Stomach (tissue), 9 donors: Measurements from ENCODE around the gene AHCYL2. TPM values are rescaled to one million over a fixed set of nuclear protein-coding genes. Genes with fewer than 3 reads are reported as not detected.

Source experiments
- DNase-seq, 2 donors: peaks; one replicate each; pipeline versions ENCODE4 v3.0.0 to v3.0.0-alpha.2; 2013 to 2019
- H3K27ac ChIP-seq, 5 donors: fragments of 200-600 bp in 4 of 5; sonication (generic) in 4 of 5; one replicate each; pipeline ENCODE4 v1.5.1; 2013 to 2019; ENCODE audit warnings: mild to moderate bottlenecking in 1 of 5, moderate library complexity in 1 of 5
- H3K27me3 ChIP-seq, 3 donors: fragments of 200-600 bp; sonication (generic); one replicate each; pipeline ENCODE4 v1.5.1; 2017 to 2019; ENCODE audit warnings: mixed run types in 1 of 3
- H3K36me3 ChIP-seq, 4 donors: fragments of 200-600 bp; sonication (generic); 1 replicate in 3 of 4; 2 replicates in 1 of 4; pipeline ENCODE4 v1.5.1; 2016 to 2019
- H3K4me1 ChIP-seq, 4 donors: fragments of 200-600 bp; sonication (generic); one replicate each; pipeline ENCODE4 v1.5.1; 2016 to 2019
- H3K4me3 ChIP-seq, 4 donors: fragments of 200-600 bp; sonication (generic) in 3 of 4; one replicate each; pipeline ENCODE4 v1.5.1; 2016 to 2019; ENCODE audit warnings: mild to moderate bottlenecking in 1 of 4
- H3K9me3 ChIP-seq, 4 donors: fragments of 200-600 bp; sonication (generic); one replicate each; pipeline ENCODE4 v1.5.1; 2016 to 2019
- CTCF ChIP-seq, 7 experiments: fragments of 450-650 bp in 4 of 7; fragments of 200-600 bp in 3 of 7; sonication (generic) in 3 of 7; IDR thresholded peaks; one replicate each; pipeline ENCODE4 v1.5.1; 2016 to 2019; ENCODE audit warnings: antibody characterized with exemption in 7 of 7, control low read depth in 2 of 7, mild to moderate bottlenecking in 1 of 7
- EP300 ChIP-seq: sonication (generic); formaldehyde crosslinking; IDR thresholded peaks from one replicate; pipeline ENCODE4 v1.6.1; 2017; ENCODE audit warnings: antibody characterized with exemption
- POLR2A ChIP-seq, 4 donors: fragments of 450-650 bp; IDR thresholded peaks; one replicate each; pipeline ENCODE4 v1.6.1; 2016; ENCODE audit warnings: antibody characterized with exemption in 4 of 4, control low read depth in 2 of 4, mild to moderate bottlenecking in 1 of 4, moderate library complexity in 1 of 4
- POLR2AphosphoS5 ChIP-seq, 3 donors: sonication (generic); formaldehyde crosslinking; IDR thresholded peaks; one replicate each; pipeline ENCODE4 v1.6.1; 2016; ENCODE audit warnings: antibody characterized with exemption in 3 of 3
- WGBS, 5 donors: extraction: QIAGEN DNeasy Blood & Tissue Kit in 3 of 5; methylation state at CpG; one replicate each; pipeline versions ENCODE4 v1.1.5 to v1.1.7; 2013 to 2018; 5-methylcytosine and 5-hydroxymethylcytosine counted together
- intact Hi-C: fragments of 100-400 bp; cut with DNase I; formaldehyde crosslinking; loops from one replicate; pipeline ENCODE4 v1.15.1; 2023; ENCODE audit warnings: low total_unique reads
- polyA plus RNA-seq, 3 donors: library from polyadenylated mRNA; stranded (reverse); fragments of 200-250 nt; gene quantifications; one replicate each; pipeline ENCODE4 v1.2.3, GENCODE V29; 2013
- total RNA-seq, 5 donors: library from RNA; depleted of rRNA; stranded (reverse); fragments of >200 nt; gene quantifications; one replicate each; pipeline versions ENCODE4 v1.1.0 to v1.2.3, GENCODE V29; 2014 to 2016
- donor health status: healthy with polysubstance abuse.
- donor health status: Bipolar disorder and iron deficiency.
- donor health status: healthy.

Gene AHCYL2
- total and polyA plus RNA-seq, 8 donors: 4.6 to 87.0 (median 61.6) TPM

- 54 to 75% (median 60%) methylated on average over 3 of the region's 3 CpGs for WGBS, 5 donors
- TF ChIP-seq POLR2A (IDR thresholded peaks at IDR 0.05): no peak
- TF ChIP-seq POLR2AphosphoS5 (IDR thresholded peaks at IDR 0.05): no peak
- no peak for TF ChIP-seq EP300
- TF ChIP-seq CTCF (IDR thresholded peaks at IDR 0.05): no peak
Observed at GRCh38 chr7:129383542-129384132, 158.8 kb downstream of the AHCYL2 start.

GRCh38 chr7:129385116-129385515 lies 160.3 kb downstream of the AHCYL2 start:
- Histone ChIP-seq H3K27me3 (no peaks in the 10 kb centered on the region), H3K27ac (no peak overlapping the region), H3K4me3 (no peak overlapping the region), H3K4me1 (no peaks in the 10 kb centered on the region), H3K9me3 (no peaks in the 10 kb centered on the region), H3K36me3 (peaks cover 0 to 51% (median 42%) of the 10 kb centered on the region in 4 donors)
- no peak for TF ChIP-seq CTCF (IDR thresholded peaks at IDR 0.05)
- TF ChIP-seq EP300: no peak
- TF ChIP-seq POLR2AphosphoS5 (IDR thresholded peaks at IDR 0.05): no peak
- no peak for TF ChIP-seq POLR2A (IDR thresholded peaks at IDR 0.05)
- DNase-seq: no peak
- intact Hi-C loops: no loop called here
- WGBS, 5 donors: 85 to 93% (median 87%) methylated on average over 1 of the region's 1 CpG

More at GRCh38 chr7:129383542-129384132, 158.8 kb downstream of the AHCYL2 start:
- H3K27ac ChIP-seq: no peak overlapping the region
- no peaks in the 10 kb centered on the region for H3K27me3 ChIP-seq
- no peaks in the 10 kb centered on the region for H3K4me1 ChIP-seq
- intact Hi-C loops: no loop called here
- H3K9me3 ChIP-seq: no peaks in the 10 kb centered on the region
- no peak overlapping the region for H3K4me3 ChIP-seq
- peaks cover 0 to 49% (median 36%) of the 10 kb centered on the region in 4 donors for H3K36me3 ChIP-seq
- no peak for DNase-seq

- H3K9me3 ChIP-seq: no peaks in the 10 kb centered on the region
- WGBS, 5 donors: 89 to 97% (median 95%) methylated on average over 4 of the region's 4 CpGs
- H3K4me1 ChIP-seq: no peaks in the 10 kb centered on the region
- TF ChIP-seq EP300 (no peak), POLR2A (IDR thresholded peaks at IDR 0.05) (no peak), POLR2AphosphoS5 (IDR thresholded peaks at IDR 0.05) (no peak), CTCF (IDR thresholded peaks at IDR 0.05) (no peak)
- H3K4me3 ChIP-seq: no peak overlapping the region
- no peak for DNase-seq
- H3K27ac ChIP-seq: no peak overlapping the region
- peaks cover 0 to 51% (median 42%) of the 10 kb centered on the region in 4 donors for H3K36me3 ChIP-seq
- intact Hi-C loops: no loop called here
- H3K27me3 ChIP-seq: no peaks in the 10 kb centered on the region
Observed at GRCh38 chr7:129385598-129385997, 160.8 kb downstream of the AHCYL2 start.

GRCh38 chr7:129386506-129386905 lies 161.7 kb downstream of the AHCYL2 start:
- Histone ChIP-seq H3K4me3 (no peak overlapping the region), H3K9me3 (no peaks in the 10 kb centered on the region), H3K27me3 (no peaks in the 10 kb centered on the region), H3K36me3 (peaks cover 0 to 49% (median 40%) of the 10 kb centered on the region in 4 donors), H3K4me1 (no peaks in the 10 kb centered on the region), H3K27ac (no peak overlapping the region)
- TF ChIP-seq CTCF (IDR thresholded peaks at IDR 0.05): no peak
- no peak for TF ChIP-seq POLR2A (IDR thresholded peaks at IDR 0.05)
- no peak for TF ChIP-seq EP300
- TF ChIP-seq POLR2AphosphoS5 (IDR thresholded peaks at IDR 0.05): no peak
- intact Hi-C loops: no loop called here
- no peak for DNase-seq
